ENCODE data around the gene TRAP1.
"Not testable (repeated sequence)": the region's sequence is repeated elsewhere in the genome, so short reads cannot be mapped to it uniquely, and the experiment has no call there.

Gene TRAP1

DNA sequence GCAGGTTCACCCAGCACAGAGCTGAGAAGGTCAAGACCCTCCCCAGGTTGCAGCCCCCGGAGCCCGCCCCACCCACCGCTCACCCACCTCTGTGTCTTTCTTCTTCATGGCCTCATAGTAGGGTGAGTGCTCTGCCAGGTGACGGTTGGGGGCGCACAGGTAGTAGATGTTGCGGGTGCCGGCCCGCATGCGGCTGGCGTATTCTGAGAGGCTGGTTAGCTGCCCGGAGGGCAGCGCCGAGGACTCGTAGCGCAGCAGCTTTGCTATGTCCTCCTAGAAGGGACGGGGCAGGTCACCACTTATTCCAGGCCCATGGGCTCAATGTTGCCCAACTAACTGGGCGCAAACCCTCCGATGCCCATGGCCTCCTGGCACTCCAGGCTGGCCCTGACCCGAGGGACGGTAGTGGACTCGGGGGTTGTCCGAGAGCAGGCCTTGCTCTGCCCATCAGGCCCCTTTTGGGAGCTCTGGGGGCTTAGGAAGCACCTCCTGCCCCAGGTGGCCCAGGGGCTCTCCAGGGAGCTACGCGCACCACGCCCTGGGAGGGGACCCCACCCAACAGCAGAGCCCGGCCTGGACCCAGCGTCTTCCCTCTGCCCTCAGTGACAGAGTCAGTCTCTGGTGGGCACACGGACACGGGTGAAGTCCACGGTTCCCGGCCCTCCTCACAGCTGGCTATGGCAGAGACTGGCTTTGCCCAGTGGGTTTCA, 53.0 kb downstream of the TRAP1 start:
- no peak overlapping the region for H3K4me3 ChIP-seq (ENCODE audit: low read length)
- no peak for TF ChIP-seq ZNF274 (IDR thresholded peaks at IDR 0.05; ENCODE audit: low read depth, low read length)

DNA sequence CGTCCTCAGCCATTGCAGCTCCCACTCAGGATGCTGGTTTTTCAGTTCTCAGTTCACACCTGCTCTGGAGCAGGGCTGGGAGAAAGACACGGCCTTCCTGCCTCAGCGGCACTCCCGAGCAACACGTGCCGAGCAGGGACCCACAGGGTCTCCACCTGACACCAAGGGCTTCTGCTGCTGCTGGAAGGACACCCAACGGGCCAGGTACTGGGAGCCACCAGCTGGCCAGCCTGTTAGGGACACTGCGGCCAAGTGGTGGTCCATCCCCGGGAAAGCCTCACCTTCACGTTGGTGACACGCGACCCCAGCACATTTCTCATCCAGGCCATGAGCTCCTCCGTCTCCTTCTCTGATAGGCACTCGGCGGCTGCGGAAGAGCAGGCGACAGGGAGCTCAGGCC, 54.7 kb downstream of the TRAP1 start:
- no peak for TF ChIP-seq ZNF274 (IDR thresholded peaks at IDR 0.05; ENCODE audit: low read depth, low read length)
- H3K4me3 ChIP-seq (ENCODE audit: low read length): no peak overlapping the region

GRCh38 chr16:3661922-3662321, 55.4 kb downstream of the TRAP1 start:
- no peak for TF ChIP-seq ZNF274 (IDR thresholded peaks at IDR 0.05; ENCODE audit: low read depth, low read length)
- H3K4me3 ChIP-seq (ENCODE audit: low read length): no peak overlapping the region

GRCh38 chr16:3661311-3661710, 56.0 kb downstream of the TRAP1 start:
- no peak overlapping the region for H3K4me3 ChIP-seq (ENCODE audit: low read length)
- TF ChIP-seq ZNF274 (IDR thresholded peaks at IDR 0.05; ENCODE audit: low read depth, low read length): no peak

DNA sequence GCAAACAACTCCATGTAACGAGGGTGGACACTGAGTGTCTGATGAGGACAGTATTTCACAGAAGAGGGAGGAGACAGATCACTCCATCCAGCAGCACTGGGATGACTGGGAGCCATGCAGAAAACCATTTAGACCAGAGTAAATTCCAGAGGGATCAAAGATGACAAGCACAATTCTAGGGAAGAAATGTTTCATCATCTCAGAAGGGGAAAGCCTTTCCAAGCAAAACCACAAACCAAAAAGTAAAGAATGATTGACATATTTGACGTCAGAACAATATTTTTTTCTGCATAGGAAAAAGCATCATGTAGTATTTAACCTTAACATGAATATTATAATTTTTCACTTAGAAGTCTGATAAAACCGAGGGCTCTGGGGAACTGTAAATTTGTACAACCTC, 58.1 kb downstream of the TRAP1 start:
- TF ChIP-seq ZNF274 (IDR thresholded peaks at IDR 0.05; ENCODE audit: low read depth, low read length): no peak

GRCh38 chr16:3656491-3657468, 60.5 kb downstream of the TRAP1 start:
- no peak for TF ChIP-seq ZNF274 (IDR thresholded peaks at IDR 0.05; ENCODE audit: low read depth, low read length)
- H3K4me3 ChIP-seq (ENCODE audit: low read length): no peak overlapping the region

More for the DNA sequence above, 58.1 kb downstream of the TRAP1 start:
- H3K4me3 ChIP-seq (ENCODE audit: low read length): no peak overlapping the region

DNA sequence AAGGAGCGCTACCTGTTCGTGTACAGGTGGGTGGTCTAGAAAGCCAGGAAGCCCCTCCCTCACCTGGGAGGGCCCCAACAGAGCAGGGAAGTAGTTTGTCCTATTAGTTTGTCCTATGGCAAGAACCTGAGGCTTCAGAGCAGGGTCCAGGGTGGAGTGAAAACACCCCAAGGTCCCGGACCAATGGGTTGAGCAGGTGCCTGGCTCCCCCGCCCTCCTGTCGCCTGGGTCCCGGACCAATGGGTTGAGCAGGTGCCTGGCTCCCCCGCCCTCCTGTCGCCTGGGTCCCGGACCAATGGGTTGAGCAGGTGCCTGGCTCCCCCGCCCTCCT, 61.2 kb downstream of the TRAP1 start:
- not testable (repeated sequence) for H3K4me3 ChIP-seq (ENCODE audit: low read length)

DNA sequence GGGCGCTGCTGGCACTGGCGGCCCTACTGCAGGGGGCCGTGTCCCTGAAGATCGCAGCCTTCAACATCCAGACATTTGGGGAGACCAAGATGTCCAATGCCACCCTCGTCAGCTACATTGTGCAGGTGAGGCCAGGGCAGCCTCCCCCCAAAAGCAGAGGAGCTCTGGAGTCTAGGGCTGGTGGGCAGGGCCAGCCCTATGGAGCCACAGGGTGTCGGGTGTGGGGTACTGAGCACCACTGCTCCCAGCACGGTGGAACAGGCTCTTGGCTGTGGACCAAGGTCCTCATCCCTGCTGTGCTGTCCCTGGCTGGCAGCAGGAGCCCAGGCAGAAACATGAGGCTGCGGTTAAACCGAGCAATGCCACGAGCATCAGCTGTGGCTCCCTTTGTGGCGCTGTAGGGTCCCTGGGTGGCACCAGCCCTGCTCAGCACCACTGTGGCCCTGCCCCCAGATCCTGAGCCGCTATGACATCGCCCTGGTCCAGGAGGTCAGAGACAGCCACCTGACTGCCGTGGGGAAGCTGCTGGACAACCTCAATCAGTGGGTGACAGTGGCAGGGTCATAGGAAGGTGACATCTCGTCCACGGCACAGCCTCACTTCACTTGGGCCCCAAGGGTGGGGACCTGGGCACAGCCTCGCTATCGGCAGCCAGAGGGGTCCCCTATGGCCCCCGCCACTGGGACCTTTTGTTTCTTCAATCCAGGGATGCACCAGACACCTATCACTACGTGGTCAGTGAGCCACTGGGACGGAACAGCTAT, 61.7 kb downstream of the TRAP1 start:
- H3K4me3 ChIP-seq (ENCODE audit: low read length): no peak overlapping the region
- no peak for TF ChIP-seq ZNF274 (IDR thresholded peaks at IDR 0.05; ENCODE audit: low read depth, low read length)

- TF ChIP-seq ZNF274 (IDR thresholded peaks at IDR 0.05; ENCODE audit: low read depth, low read length): no peak
These were observed 62.3 kb downstream of the TRAP1 start for GRCh38 chr16:3655030-3655395.

GRCh38 chr16:3654249-3654991, 62.9 kb downstream of the TRAP1 start, which contains the start of gene DNASE1:
TSS of gene DNASE1 (plus strand) at chr16:3654691. CDS start at chr16:3655374, 683 bp downstream.
- no peak within 1 kb of the TSS for H3K4me3 ChIP-seq (ENCODE audit: low read length)
- no peak for TF ChIP-seq ZNF274 (IDR thresholded peaks at IDR 0.05; ENCODE audit: low read depth, low read length)

More at GRCh38 chr16:3655030-3655395, 62.3 kb downstream of the TRAP1 start:
- H3K4me3 ChIP-seq (ENCODE audit: low read length): no peak overlapping the region

GRCh38 chr16:3652373-3653195, 64.7 kb downstream of the TRAP1 start:
- no peak for TF ChIP-seq ZNF274 (IDR thresholded peaks at IDR 0.05; ENCODE audit: low read depth, low read length)
- H3K4me3 ChIP-seq (ENCODE audit: low read length): no peak overlapping the region

DNA sequence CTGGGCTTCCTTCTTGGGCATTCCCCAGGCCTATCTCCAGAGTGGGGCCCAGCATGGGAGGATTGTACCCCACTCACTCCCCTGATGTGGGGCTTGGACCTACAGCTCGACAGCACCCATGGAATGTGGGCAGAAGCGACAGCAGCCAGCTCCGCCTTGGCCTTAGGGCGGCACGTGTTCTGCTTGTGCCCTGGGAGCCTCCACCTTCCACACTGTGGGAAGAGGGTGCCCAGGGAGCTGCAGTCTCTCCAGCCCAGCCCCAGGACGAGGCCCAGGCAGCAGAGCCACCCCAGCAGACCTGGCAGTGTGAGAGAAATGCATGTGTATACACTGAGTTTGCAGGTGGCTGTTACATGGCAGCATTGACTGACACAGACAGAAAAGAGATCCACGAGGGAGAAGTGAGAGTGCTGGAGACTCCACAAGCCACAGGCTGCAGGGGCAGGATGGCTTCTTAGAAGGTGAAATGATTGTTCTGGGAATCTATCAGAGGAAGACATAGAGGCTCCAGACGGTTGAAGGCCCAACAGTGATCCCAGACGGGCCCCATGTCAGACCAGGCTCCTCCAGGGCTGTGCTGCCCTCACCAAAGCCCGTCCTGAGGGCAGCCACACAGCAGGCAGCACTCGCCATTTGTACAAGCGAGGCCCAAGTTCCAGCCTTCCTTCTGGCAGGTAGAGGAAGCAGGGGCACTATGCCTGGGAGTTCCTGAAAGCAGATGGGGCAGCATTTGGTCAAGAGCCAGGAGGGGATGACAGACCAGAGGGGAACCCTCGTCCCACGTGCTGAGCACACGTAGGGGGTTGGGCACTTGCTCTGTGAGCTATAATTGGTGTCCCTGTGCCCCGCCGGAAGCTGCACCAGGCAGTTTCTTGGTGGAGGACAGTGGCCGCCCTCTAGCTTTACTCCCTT, 65.6 kb downstream of the TRAP1 start:
- no peak overlapping the region for H3K4me3 ChIP-seq (ENCODE audit: low read length)
- no peak for TF ChIP-seq ZNF274 (IDR thresholded peaks at IDR 0.05; ENCODE audit: low read depth, low read length)

Data from GM08714 (cell line).